GM18526 (cell line): ENCODE results near the gene ACSF3.

Experiments
- POLR2A ChIP-seq: IDR thresholded peaks from 3 replicates; pipeline ENCODE4 v1.6.1; 2011; ENCODE audit not compliant: insufficient read length; ENCODE audit errors: extremely low read depth

ACSF3 gene

GRCh38 chr16:89080196-89080853, 13.3 kb upstream of the ACSF3 start:
- no peak for TF ChIP-seq POLR2A

GRCh38 chr16:89081556-89081955, 12.1 kb upstream of the ACSF3 start:
- no peak for TF ChIP-seq POLR2A

GRCh38 chr16:89084411-89084810, 9.2 kb upstream of the ACSF3 start:
- TF ChIP-seq POLR2A, result no peak

- no peak for TF ChIP-seq POLR2A
Measured at GRCh38 chr16:89084814-89085612, 8.6 kb upstream of the ACSF3 start.

GRCh38 chr16:89085755-89086154, 7.9 kb upstream of the ACSF3 start:
- TF ChIP-seq POLR2A, result no peak

- no peak for TF ChIP-seq POLR2A
Measured at GRCh38 chr16:89087922-89088497, 5.6 kb upstream of the ACSF3 start.

- no peak for TF ChIP-seq POLR2A
Measured at GRCh38 chr16:89089120-89089519, 4.5 kb upstream of the ACSF3 start.

GRCh38 chr16:89090182-89090630, 3.4 kb upstream of the ACSF3 start:
- TF ChIP-seq POLR2A, result no peak

GRCh38 chr16:89090669-89091426, 2.8 kb upstream of the ACSF3 start:
- no peak for TF ChIP-seq POLR2A

- no peak for TF ChIP-seq POLR2A
Measured at GRCh38 chr16:89092013-89092412, 1.6 kb upstream of the ACSF3 start.

GRCh38 chr16:89094252-89094879, 714 bp downstream of the ACSF3 start:
- TF ChIP-seq POLR2A, result no peak

GRCh38 chr16:89094880-89095258, 1.2 kb downstream of the ACSF3 start:
- TF ChIP-seq POLR2A, result no peak

- TF ChIP-seq POLR2A, result no peak
Measured at GRCh38 chr16:89095491-89095951, 1.9 kb downstream of the ACSF3 start.

GRCh38 chr16:89096042-89096717, 2.5 kb downstream of the ACSF3 start:
- TF ChIP-seq POLR2A, result no peak

GRCh38 chr16:89096768-89097391, 3.2 kb downstream of the ACSF3 start:
- no peak for TF ChIP-seq POLR2A

GRCh38 chr16:89097392-89097772, 3.7 kb downstream of the ACSF3 start:
- TF ChIP-seq POLR2A, result no peak
